Liver (tissue), 9 donors: ENCODE data around the gene ZNF597. TPM values are rescaled to one million over a fixed set of nuclear protein-coding genes. Genes with fewer than 3 reads are reported as not detected.

Source experiments
- DNase-seq: peaks from one replicate; pipeline ENCODE4 v3.0.0-alpha.2; 2017; ENCODE audit warnings: low spot score
- H3K27ac ChIP-seq, 2 donors: one replicate each; pipeline ENCODE4 v1.7.0; 2013; ENCODE audit warnings: inconsistent platforms in 2 of 2, low read length in 2 of 2, control low read depth in 1 of 2, low read depth in 1 of 2, mild to moderate bottlenecking in 1 of 2
- H3K27me3 ChIP-seq, 4 donors: one replicate each; pipeline versions ENCODE4 v1.6.1 to v1.7.0; 2013; ENCODE audit warnings: low read length in 3 of 4, inconsistent platforms in 1 of 4, mild to moderate bottlenecking in 1 of 4, moderate library complexity in 1 of 4; ENCODE audit not compliant: control insufficient read depth in 4 of 4, insufficient read depth in 4 of 4
- H3K36me3 ChIP-seq, 4 donors: one replicate each; pipeline versions ENCODE4 v1.6.1 to v1.7.0; 2013; ENCODE audit warnings: low read length in 3 of 4, mild to moderate bottlenecking in 3 of 4, low read depth in 1 of 4, moderate library complexity in 1 of 4; ENCODE audit not compliant: control insufficient read depth in 4 of 4, insufficient read depth in 3 of 4
- H3K4me1 ChIP-seq, 4 donors: one replicate each; pipeline versions ENCODE4 v1.6.1 to v1.7.0; 2013; ENCODE audit warnings: low read length in 3 of 4, mild to moderate bottlenecking in 3 of 4, moderate library complexity in 1 of 4; ENCODE audit not compliant: control insufficient read depth in 4 of 4, insufficient read depth in 4 of 4
- H3K4me3 ChIP-seq, 3 donors: one replicate each; pipeline versions ENCODE4 v1.6.1 to v1.7.0; 2013; ENCODE audit warnings: low read length in 3 of 3, control low read depth in 1 of 3, low read depth in 1 of 3, mild to moderate bottlenecking in 1 of 3
- H3K9ac ChIP-seq, 2 donors: one replicate each; pipeline ENCODE4 v1.7.0; 2013; ENCODE audit warnings: low read length in 2 of 2, mild to moderate bottlenecking in 2 of 2, moderate library complexity in 2 of 2, control low read depth in 1 of 2, low read depth in 1 of 2
- H3K9me3 ChIP-seq, 4 donors: one replicate each; pipeline versions ENCODE4 v1.6.1 to v1.7.0; 2013; ENCODE audit warnings: low read length in 3 of 4; ENCODE audit not compliant: control insufficient read depth in 4 of 4
- EGR1 ChIP-seq, 2 donors: IDR thresholded peaks; 2 replicates each; pipeline ENCODE4 v1.6.1; 2016 to 2018; ENCODE audit warnings: antibody characterized with exemption in 2 of 2, low read depth in 2 of 2
- FOXA1 ChIP-seq: IDR thresholded peaks from 2 replicates; pipeline ENCODE4 v1.6.1; 2016; ENCODE audit warnings: antibody characterized with exemption
- FOXA2 ChIP-seq: IDR thresholded peaks from 2 replicates; pipeline ENCODE4 v1.6.1; 2016; ENCODE audit warnings: antibody characterized with exemption
- GABPA ChIP-seq, 2 donors: IDR thresholded peaks in 1 of 2; conservative IDR thresholded peaks in 1 of 2; 2 replicates each; pipeline ENCODE4 v1.6.1; 2016; ENCODE audit warnings: antibody characterized with exemption in 2 of 2, mild to moderate bottlenecking in 1 of 2, moderate library complexity in 1 of 2
- HNF4A ChIP-seq, 2 donors: conservative IDR thresholded peaks; 2 replicates each; pipeline ENCODE4 v1.6.1; 2016; ENCODE audit warnings: antibody characterized with exemption in 2 of 2, mild to moderate bottlenecking in 2 of 2
- HNF4G ChIP-seq: IDR thresholded peaks from 2 replicates; pipeline ENCODE4 v1.6.1; 2016; ENCODE audit warnings: antibody characterized with exemption
- JUND ChIP-seq, 2 donors: IDR thresholded peaks; 2 replicates each; pipeline ENCODE4 v1.6.1; 2016; ENCODE audit warnings: antibody characterized with exemption in 2 of 2
- MAX ChIP-seq: IDR thresholded peaks from 2 replicates; pipeline ENCODE4 v1.6.1; 2016; ENCODE audit warnings: antibody characterized with exemption
- NR2F2 ChIP-seq: IDR thresholded peaks from 2 replicates; pipeline ENCODE4 v1.6.1; 2016; ENCODE audit warnings: antibody characterized with exemption
- RAD21 ChIP-seq, 2 donors: IDR thresholded peaks; 2 replicates each; pipeline ENCODE4 v1.6.1; 2016; ENCODE audit warnings: antibody characterized with exemption in 2 of 2, mild to moderate bottlenecking in 2 of 2
- REST ChIP-seq: IDR thresholded peaks from 2 replicates; pipeline ENCODE4 v1.6.1; 2016; ENCODE audit warnings: antibody characterized with exemption, mild to moderate bottlenecking
- RXRA ChIP-seq, 2 donors: IDR thresholded peaks; 2 replicates each; pipeline ENCODE4 v1.6.1; 2017 to 2018; ENCODE audit warnings: antibody characterized with exemption in 2 of 2, mild to moderate bottlenecking in 1 of 2
- SP1 ChIP-seq: IDR thresholded peaks from 2 replicates; pipeline ENCODE4 v1.6.1; 2018; ENCODE audit warnings: antibody characterized with exemption, mild to moderate bottlenecking
- TAF1 ChIP-seq: conservative IDR thresholded peaks from 2 replicates; pipeline ENCODE4 v1.6.1; 2016; ENCODE audit warnings: antibody characterized with exemption, mild to moderate bottlenecking
- YY1 ChIP-seq: IDR thresholded peaks from 2 replicates; pipeline ENCODE4 v1.6.1; 2016; ENCODE audit warnings: antibody characterized with exemption, mild to moderate bottlenecking
- WGBS: extraction: QIAGEN DNeasy Blood & Tissue Kit; methylation state at CpG from one replicate; pipeline ENCODE4 v1.1.7; 2013; 5-methylcytosine and 5-hydroxymethylcytosine counted together
- polyA plus RNA-seq, 2 donors: library from polyadenylated mRNA; stranded (reverse) in 1 of 2; unstranded in 1 of 2; fragments of 200-250 nt in 1 of 2; fragments of >200 nt in 1 of 2; fragmentation: Nextera tagmentation in 1 of 2; extraction: Ambion mirVana in 1 of 2; gene quantifications; one replicate each; pipeline versions ENCODE4 v1.2.1 to v1.2.3, GENCODE V29; 2013 to 2015
- total RNA-seq, 2 donors: library from RNA; depleted of rRNA; stranded (reverse); fragments of >200 nt; gene quantifications; one replicate each; pipeline ENCODE4 v1.2.3, GENCODE V29; 2014
- TF ChIP-seq, protein P1 (sequence below): IDR thresholded peaks from 2 replicates; pipeline ENCODE4 v1.6.1; 2016; ENCODE audit warnings: antibody characterized with exemption
- TF ChIP-seq, protein P2 (sequence below): IDR thresholded peaks from 2 replicates; pipeline ENCODE4 v1.6.1; 2016; ENCODE audit warnings: antibody characterized with exemption
- TF ChIP-seq, protein P3 (sequence below): fragments of 150-350 bp; IDR thresholded peaks from 2 replicates; pipeline ENCODE4 v1.5.1; 2017; ENCODE audit warnings: improper control_type of control experiment, low read depth, low read length; ENCODE audit not compliant: missing input control
- donor health status: healthy.
- donor health status: healthy.
- donor health status: healthy.
- donor health status: healthy.
- donor health status: healthy.

Gene ZNF597
- total and polyA plus RNA-seq, 4 donors, result 0.53 to 1.7 (median 0.85) TPM

DNA sequence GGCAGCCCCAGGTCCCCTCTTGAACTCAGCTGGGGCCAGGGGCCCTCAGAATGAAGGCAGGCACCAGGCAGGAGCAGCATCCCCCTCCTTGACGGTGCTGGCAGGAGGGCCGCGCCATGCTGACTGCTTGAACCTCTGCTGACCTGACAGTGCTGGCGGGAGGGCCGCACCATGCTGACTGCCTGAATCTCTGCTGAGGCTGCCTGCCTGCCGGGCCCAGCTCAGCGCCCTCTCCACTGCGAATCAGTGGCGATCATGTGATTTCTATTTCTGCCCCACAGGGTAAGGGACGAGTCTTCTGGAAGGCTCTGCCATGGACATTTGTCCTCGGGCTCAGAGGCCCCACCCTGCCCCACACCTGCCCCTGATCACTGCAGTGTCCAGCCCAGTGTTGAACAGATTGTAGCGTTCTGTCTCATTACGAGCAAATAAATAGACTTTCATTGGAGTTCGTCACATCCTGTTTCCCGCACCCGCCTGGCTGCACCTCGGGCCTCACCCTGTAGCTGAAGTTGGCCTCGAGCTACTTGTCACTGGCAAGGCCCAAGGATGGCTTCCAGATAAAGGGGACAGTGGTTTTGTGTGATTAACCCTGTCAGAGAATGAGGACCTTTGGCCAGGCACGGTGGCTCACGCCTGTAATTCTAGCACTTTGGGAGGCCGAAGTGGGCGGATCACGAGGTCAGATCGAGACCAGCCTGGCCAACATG, 43.4 kb upstream of the ZNF597 start:
- 93% methylated on average over 24 of the region's 24 CpGs for WGBS
- Histone ChIP-seq H3K4me1 (peaks cover 0 to 8% (median 4%) of the 10 kb centered on the region in 4 donors), H3K36me3 (peaks cover 22 to 55% (median 32%) of the 10 kb centered on the region in 4 donors), H3K9me3 (no peaks in the 10 kb centered on the region), H3K27ac (no peak overlapping the region), H3K4me3 (no peak overlapping the region), H3K27me3 (no peaks in the 10 kb centered on the region), H3K9ac (no peak overlapping the region)
- TF ChIP-seq YY1 (no peak), MAX (no peak), HNF4A (conservative IDR thresholded peaks at IDR 0.05) (no peak), NR2F2 (no peak), REST (no peak), TAF1 (no peak), RXRA (IDR thresholded peaks at IDR 0.05) (no peak), RAD21 (IDR thresholded peaks at IDR 0.05) (no peak), SP1 (no peak), JUND (IDR thresholded peaks at IDR 0.05) (no peak), GABPA (IDR thresholded peaks at IDR 0.05 in 1 of 2, conservative IDR thresholded peaks at IDR 0.05 in 1 of 2) (no peak), FOXA2 (no peak), HNF4G (no peak), FOXA1 (no peak), EGR1 (IDR thresholded peaks at IDR 0.05; ENCODE audit: low read depth in 2 of 2) (no peak)
- TF ChIP-seq, protein P1, sequence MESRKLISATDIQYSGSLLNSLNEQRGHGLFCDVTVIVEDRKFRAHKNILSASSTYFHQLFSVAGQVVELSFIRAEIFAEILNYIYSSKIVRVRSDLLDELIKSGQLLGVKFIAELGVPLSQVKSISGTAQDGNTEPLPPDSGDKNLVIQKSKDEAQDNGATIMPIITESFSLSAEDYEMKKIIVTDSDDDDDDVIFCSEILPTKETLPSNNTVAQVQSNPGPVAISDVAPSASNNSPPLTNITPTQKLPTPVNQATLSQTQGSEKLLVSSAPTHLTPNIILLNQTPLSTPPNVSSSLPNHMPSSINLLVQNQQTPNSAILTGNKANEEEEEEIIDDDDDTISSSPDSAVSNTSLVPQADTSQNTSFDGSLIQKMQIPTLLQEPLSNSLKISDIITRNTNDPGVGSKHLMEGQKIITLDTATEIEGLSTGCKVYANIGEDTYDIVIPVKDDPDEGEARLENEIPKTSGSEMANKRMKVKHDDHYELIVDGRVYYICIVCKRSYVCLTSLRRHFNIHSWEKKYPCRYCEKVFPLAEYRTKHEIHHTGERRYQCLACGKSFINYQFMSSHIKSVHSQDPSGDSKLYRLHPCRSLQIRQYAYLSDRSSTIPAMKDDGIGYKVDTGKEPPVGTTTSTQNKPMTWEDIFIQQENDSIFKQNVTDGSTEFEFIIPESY, result no peak
- TF ChIP-seq, protein P2, sequence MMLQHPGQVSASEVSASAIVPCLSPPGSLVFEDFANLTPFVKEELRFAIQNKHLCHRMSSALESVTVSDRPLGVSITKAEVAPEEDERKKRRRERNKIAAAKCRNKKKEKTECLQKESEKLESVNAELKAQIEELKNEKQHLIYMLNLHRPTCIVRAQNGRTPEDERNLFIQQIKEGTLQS, result no peak
- TF ChIP-seq, protein P3, sequence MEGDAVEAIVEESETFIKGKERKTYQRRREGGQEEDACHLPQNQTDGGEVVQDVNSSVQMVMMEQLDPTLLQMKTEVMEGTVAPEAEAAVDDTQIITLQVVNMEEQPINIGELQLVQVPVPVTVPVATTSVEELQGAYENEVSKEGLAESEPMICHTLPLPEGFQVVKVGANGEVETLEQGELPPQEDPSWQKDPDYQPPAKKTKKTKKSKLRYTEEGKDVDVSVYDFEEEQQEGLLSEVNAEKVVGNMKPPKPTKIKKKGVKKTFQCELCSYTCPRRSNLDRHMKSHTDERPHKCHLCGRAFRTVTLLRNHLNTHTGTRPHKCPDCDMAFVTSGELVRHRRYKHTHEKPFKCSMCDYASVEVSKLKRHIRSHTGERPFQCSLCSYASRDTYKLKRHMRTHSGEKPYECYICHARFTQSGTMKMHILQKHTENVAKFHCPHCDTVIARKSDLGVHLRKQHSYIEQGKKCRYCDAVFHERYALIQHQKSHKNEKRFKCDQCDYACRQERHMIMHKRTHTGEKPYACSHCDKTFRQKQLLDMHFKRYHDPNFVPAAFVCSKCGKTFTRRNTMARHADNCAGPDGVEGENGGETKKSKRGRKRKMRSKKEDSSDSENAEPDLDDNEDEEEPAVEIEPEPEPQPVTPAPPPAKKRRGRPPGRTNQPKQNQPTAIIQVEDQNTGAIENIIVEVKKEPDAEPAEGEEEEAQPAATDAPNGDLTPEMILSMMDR, result no peak
- no peak for DNase-seq
